HepG2 (cell line): ENCODE results near the gene TMBIM6. TPM values are rescaled to one million over a fixed set of nuclear protein-coding genes. Genes with fewer than 3 reads are reported as not detected.

Experiments used
- BRD4 ChIP-seq: sonication (generic); formaldehyde crosslinking; IDR thresholded peaks from 2 replicates; pipeline ENCODE4 v1.4.0; 2020; ENCODE audit warnings: missing genetic modification reagents
- ELF1 ChIP-seq: sonication (generic); formaldehyde crosslinking; IDR thresholded peaks from 2 replicates; pipeline ENCODE4 v1.4.0; 2020; ENCODE audit warnings: missing genetic modification reagents
- ETV5 ChIP-seq: IDR thresholded peaks from 2 replicates; pipeline ENCODE4 v1.6.1; 2018; ENCODE audit warnings: missing biosample characterization, missing genetic modification reagents, inconsistent platforms, borderline replicate concordance
- HDAC1 ChIP-seq: sonication (generic); formaldehyde crosslinking; IDR thresholded peaks from 2 replicates; pipeline ENCODE4 v1.5.1; 2020; ENCODE audit warnings: mild to moderate bottlenecking, missing genetic modification reagents
- MBNL3 ChIP-seq: fragments of 250-450 bp; sonication (Bioruptor Pico); conservative IDR thresholded peaks from 2 replicates; pipeline ENCODE4 v1.8.0; 2022; ENCODE audit warnings: mild to moderate bottlenecking, inconsistent platforms
- SAFB2 ChIP-seq: sonication (generic); formaldehyde crosslinking; IDR thresholded peaks from 2 replicates; pipeline ENCODE4 v1.5.1; 2020; ENCODE audit warnings: missing genetic modification reagents, low read depth, mild to moderate bottlenecking, borderline replicate concordance
- ZBTB20 ChIP-seq: sonication (generic); formaldehyde crosslinking; IDR thresholded peaks from 2 replicates; pipeline ENCODE4 v1.8.1; 2023; ENCODE audit warnings: missing genetic modification reagents, low read depth, mild to moderate bottlenecking, borderline replicate concordance
- ZFY ChIP-seq: sonication (generic); formaldehyde crosslinking; IDR thresholded peaks from 2 replicates; pipeline ENCODE4 v1.4.0; 2020; ENCODE audit warnings: missing genetic modification reagents
- ZNF3 ChIP-seq: IDR thresholded peaks from 2 replicates; pipeline ENCODE4 v1.7.0; 2017; ENCODE audit warnings: inconsistent platforms
- ZNF577 ChIP-seq: sonication (generic); formaldehyde crosslinking; IDR thresholded peaks from 2 replicates; pipeline ENCODE4 v1.4.0; 2020; ENCODE audit warnings: mild to moderate bottlenecking, low read depth, missing genetic modification reagents, borderline replicate concordance
- ZSCAN22 ChIP-seq: sonication (generic); formaldehyde crosslinking; IDR thresholded peaks from 2 replicates; pipeline ENCODE4 v1.4.0; 2020; ENCODE audit warnings: mild to moderate bottlenecking, missing genetic modification reagents
- polyA plus RNA-seq, 8 experiments: library from polyadenylated mRNA; depleted of rRNA in 3 of 8; stranded (reverse) in 7 of 8; unstranded in 1 of 8; fragments of >200 nt; fragmentation: Illumina TruSeq in 4 of 8; extraction: Trizol in 4 of 8; gene quantifications; 2 replicates each; pipeline versions ENCODE4 v1.2.1 to v1.2.3, GENCODE V29; 2011 to 2016; ENCODE audit warnings: low read depth in 4 of 8, missing spikeins in 1 of 8, mixed read lengths in 1 of 8; ENCODE audit not compliant: insufficient read depth in 1 of 8
- total RNA-seq, 5 experiments: library from RNA; depleted of rRNA; stranded (reverse); fragments of >200 nt; fragmentation: Illumina TruSeq; extraction: Trizol; gene quantifications; 2 replicates each; pipeline ENCODE4 v1.2.3, GENCODE V29; 2016; ENCODE audit warnings: low read depth in 1 of 5
- TF ChIP-seq, protein P1 (sequence below), 2 experiments: fragments of 450-650 bp in 1 of 2; sonication (generic) in 1 of 2; formaldehyde crosslinking; IDR thresholded peaks; 2 replicates each; pipeline versions ENCODE4 v1.5.0 to v1.8.0; 2020 to 2022; ENCODE audit warnings: mild to moderate bottlenecking in 1 of 2, missing genetic modification reagents in 1 of 2
- TF ChIP-seq, protein P2 (sequence below), 2 experiments: fragments of 450-650 bp in 1 of 2; sonication (generic) in 1 of 2; formaldehyde crosslinking in 1 of 2; IDR thresholded peaks; 2 replicates each; pipeline versions ENCODE4 v1.6.1 to v1.8.0; 2016 to 2022; ENCODE audit warnings: antibody characterized with exemption in 1 of 2, mild to moderate bottlenecking in 1 of 2, missing genetic modification reagents in 1 of 2
- TF ChIP-seq, protein P3 (sequence below): sonication (generic); formaldehyde crosslinking; IDR thresholded peaks from 2 replicates; pipeline ENCODE4 v1.5.0; 2020; ENCODE audit warnings: mild to moderate bottlenecking, missing genetic modification reagents
- TF ChIP-seq, protein P4 (sequence below): sonication (generic); formaldehyde crosslinking; IDR thresholded peaks from 2 replicates; pipeline ENCODE4 v1.8.0; 2022; ENCODE audit warnings: mild to moderate bottlenecking, missing genetic modification reagents

Gene TMBIM6
- total and polyA plus RNA-seq, 2 of the 13 experiments (the other 11 are each of a cell fraction or from before 2014, with no cell fraction given) = 412 to 468 TPM

DNA sequence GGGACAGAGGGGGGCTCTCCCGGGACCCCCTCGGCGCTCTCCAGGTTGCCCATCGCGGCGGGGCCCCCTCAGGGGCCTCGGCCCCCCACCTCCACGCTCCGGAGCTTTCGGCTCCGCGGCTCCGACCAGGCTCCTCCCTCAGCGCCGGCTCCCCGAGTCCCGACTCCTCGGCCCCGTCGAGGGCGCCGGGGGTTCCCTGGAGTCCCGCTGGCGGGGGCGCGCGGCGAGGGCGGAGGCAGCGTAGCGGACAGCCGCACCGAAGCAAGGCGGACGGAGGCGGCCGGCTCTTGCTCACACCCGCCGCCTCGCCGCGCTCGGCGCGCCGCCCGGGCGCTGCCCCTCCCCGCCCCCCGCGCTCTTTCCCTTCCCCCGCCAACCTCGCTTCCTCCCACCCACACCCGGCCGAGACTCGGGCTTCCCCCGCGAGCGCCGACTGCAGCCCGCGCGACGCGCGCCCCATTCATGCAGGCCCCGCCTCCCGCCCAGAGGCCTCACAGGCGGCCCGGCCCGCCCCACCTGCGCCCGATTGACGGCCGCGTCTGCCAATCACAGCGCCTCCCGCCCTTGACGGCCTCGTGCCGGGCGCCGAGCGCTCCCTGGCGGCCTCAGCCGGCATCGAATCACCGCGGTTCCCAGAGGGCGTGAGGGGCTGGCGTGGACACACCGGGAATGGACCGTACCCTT, 34.1 kb upstream of the TMBIM6 start, which contains the start of gene FMNL3 (continued):
- TF ChIP-seq, protein P1, sequence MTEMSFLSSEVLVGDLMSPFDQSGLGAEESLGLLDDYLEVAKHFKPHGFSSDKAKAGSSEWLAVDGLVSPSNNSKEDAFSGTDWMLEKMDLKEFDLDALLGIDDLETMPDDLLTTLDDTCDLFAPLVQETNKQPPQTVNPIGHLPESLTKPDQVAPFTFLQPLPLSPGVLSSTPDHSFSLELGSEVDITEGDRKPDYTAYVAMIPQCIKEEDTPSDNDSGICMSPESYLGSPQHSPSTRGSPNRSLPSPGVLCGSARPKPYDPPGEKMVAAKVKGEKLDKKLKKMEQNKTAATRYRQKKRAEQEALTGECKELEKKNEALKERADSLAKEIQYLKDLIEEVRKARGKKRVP (CRISPR knock-in tag; IDR thresholded peaks at IDR 0.05) = peak in 1 of 2 experiments; percentile 72; a peak in 2 of 4 replicates
- TF ChIP-seq ZNF3 (no peak), BRD4 (no peak), HDAC1 (CRISPR knock-in tag) (peak; percentile 51; the same call in 1 of the 2 replicates), MBNL3 (no peak), ETV5 (CRISPR knock-in tag) (peak; percentile 38; the same call in 1 of the 2 replicates), ZFY (peak; percentile 54; the same call in 1 of the 2 replicates), ZSCAN22 (CRISPR knock-in tag) (no peak), ZNF577 (no peak), ELF1 (CRISPR knock-in tag) (no peak), SAFB2 (CRISPR knock-in tag) (no peak; the same call in 1 of the 2 replicates), ZBTB20 (CRISPR knock-in tag) (no peak)
- TF ChIP-seq, protein P2, sequence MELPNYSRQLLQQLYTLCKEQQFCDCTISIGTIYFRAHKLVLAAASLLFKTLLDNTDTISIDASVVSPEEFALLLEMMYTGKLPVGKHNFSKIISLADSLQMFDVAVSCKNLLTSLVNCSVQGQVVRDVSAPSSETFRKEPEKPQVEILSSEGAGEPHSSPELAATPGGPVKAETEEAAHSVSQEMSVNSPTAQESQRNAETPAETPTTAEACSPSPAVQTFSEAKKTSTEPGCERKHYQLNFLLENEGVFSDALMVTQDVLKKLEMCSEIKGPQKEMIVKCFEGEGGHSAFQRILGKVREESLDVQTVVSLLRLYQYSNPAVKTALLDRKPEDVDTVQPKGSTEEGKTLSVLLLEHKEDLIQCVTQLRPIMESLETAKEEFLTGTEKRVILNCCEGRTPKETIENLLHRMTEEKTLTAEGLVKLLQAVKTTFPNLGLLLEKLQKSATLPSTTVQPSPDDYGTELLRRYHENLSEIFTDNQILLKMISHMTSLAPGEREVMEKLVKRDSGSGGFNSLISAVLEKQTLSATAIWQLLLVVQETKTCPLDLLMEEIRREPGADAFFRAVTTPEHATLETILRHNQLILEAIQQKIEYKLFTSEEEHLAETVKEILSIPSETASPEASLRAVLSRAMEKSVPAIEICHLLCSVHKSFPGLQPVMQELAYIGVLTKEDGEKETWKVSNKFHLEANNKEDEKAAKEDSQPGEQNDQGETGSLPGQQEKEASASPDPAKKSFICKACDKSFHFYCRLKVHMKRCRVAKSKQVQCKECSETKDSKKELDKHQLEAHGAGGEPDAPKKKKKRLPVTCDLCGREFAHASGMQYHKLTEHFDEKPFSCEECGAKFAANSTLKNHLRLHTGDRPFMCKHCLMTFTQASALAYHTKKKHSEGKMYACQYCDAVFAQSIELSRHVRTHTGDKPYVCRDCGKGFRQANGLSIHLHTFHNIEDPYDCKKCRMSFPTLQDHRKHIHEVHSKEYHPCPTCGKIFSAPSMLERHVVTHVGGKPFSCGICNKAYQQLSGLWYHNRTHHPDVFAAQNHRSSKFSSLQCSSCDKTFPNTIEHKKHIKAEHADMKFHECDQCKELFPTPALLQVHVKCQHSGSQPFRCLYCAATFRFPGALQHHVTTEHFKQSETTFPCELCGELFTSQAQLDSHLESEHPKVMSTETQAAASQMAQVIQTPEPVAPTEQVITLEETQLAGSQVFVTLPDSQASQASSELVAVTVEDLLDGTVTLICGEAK (IDR thresholded peaks at IDR 0.05) = no peak
- TF ChIP-seq, protein P2 (CRISPR knock-in tag; IDR thresholded peaks at IDR 0.05) = peak; percentile 65
- TF ChIP-seq, protein P3, sequence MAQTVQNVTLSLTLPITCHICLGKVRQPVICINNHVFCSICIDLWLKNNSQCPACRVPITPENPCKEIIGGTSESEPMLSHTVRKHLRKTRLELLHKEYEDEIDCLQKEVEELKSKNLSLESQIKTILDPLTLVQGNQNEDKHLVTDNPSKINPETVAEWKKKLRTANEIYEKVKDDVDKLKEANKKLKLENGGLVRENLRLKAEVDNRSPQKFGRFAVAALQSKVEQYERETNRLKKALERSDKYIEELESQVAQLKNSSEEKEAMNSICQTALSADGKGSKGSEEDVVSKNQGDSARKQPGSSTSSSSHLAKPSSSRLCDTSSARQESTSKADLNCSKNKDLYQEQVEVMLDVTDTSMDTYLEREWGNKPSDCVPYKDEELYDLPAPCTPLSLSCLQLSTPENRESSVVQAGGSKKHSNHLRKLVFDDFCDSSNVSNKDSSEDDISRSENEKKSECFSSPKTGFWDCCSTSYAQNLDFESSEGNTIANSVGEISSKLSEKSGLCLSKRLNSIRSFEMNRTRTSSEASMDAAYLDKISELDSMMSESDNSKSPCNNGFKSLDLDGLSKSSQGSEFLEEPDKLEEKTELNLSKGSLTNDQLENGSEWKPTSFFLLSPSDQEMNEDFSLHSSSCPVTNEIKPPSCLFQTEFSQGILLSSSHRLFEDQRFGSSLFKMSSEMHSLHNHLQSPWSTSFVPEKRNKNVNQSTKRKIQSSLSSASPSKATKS (CRISPR knock-in tag) = no peak
- TF ChIP-seq, protein P4, sequence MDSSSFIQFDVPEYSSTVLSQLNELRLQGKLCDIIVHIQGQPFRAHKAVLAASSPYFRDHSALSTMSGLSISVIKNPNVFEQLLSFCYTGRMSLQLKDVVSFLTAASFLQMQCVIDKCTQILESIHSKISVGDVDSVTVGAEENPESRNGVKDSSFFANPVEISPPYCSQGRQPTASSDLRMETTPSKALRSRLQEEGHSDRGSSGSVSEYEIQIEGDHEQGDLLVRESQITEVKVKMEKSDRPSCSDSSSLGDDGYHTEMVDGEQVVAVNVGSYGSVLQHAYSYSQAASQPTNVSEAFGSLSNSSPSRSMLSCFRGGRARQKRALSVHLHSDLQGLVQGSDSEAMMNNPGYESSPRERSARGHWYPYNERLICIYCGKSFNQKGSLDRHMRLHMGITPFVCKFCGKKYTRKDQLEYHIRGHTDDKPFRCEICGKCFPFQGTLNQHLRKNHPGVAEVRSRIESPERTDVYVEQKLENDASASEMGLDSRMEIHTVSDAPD (CRISPR knock-in tag) = no peak
